Adrenal gland (tissue), 5 donors: ENCODE data around the gene GAPVD1.

Source experiments
- POLR2A ChIP-seq, 2 donors: fragments of 450-650 bp; IDR thresholded peaks; one replicate each; pipeline ENCODE4 v1.6.1; 2017; ENCODE audit warnings: antibody characterized with exemption in 2 of 2, mild to moderate bottlenecking in 2 of 2, moderate library complexity in 1 of 2
- TF ChIP-seq, protein P1 (sequence below), 6 experiments: fragments of 450-650 bp in 4 of 6; fragments of 200-600 bp in 2 of 6; sonication (generic) in 1 of 6; IDR thresholded peaks; 1 replicate in 5 of 6; 2 replicates in 1 of 6; pipeline versions ENCODE4 v1.5.1 to v1.8.0; 2016 to 2021; ENCODE audit warnings: antibody characterized with exemption in 6 of 6, mild to moderate bottlenecking in 2 of 6, moderate library complexity in 1 of 6
- donor health status: DM: no; HTN: no; CAD: no.

DNA sequence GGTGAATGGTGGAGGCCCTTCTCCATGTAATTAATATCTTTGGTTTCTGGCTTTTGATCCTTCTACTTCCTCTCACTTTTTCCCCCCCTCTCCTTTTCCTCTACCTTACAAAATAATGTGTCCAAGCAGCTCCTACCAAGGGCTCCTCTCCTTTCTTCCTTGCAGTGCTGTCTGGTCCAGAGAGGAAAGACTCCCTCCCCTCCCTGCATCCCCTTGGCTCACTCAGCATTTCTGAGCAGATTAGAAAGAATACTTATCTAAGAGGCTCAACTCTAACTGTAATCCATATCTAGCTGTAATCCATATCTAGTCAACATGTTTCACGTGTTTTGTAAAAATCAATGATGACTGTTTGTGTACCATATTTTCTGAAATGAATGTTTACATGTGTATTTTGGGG is 97.4 kb downstream of the GAPVD1 start:
- TF ChIP-seq, protein P1, sequence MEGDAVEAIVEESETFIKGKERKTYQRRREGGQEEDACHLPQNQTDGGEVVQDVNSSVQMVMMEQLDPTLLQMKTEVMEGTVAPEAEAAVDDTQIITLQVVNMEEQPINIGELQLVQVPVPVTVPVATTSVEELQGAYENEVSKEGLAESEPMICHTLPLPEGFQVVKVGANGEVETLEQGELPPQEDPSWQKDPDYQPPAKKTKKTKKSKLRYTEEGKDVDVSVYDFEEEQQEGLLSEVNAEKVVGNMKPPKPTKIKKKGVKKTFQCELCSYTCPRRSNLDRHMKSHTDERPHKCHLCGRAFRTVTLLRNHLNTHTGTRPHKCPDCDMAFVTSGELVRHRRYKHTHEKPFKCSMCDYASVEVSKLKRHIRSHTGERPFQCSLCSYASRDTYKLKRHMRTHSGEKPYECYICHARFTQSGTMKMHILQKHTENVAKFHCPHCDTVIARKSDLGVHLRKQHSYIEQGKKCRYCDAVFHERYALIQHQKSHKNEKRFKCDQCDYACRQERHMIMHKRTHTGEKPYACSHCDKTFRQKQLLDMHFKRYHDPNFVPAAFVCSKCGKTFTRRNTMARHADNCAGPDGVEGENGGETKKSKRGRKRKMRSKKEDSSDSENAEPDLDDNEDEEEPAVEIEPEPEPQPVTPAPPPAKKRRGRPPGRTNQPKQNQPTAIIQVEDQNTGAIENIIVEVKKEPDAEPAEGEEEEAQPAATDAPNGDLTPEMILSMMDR (IDR thresholded peaks at IDR 0.05) = no peak
- TF ChIP-seq POLR2A (IDR thresholded peaks at IDR 0.05) = no peak
